Frontal cortex (tissue), 4 donors: Measurements from ENCODE around the gene DNAJB11. TPM values are rescaled to one million over a fixed set of nuclear protein-coding genes. Genes with fewer than 3 reads are reported as not detected.

Experiments
- DNase-seq, 2 donors: peaks; one replicate each; pipeline ENCODE4 v3.0.0; 2012; ENCODE audit warnings: low spot score in 2 of 2
- FAIRE-seq: peaks from 2 replicates; lab custom pipeline; 2012; peaks lifted over from hg19 to GRCh38; lab: Jason Lieb, UNC
- total RNA-seq: library from RNA; depleted of rRNA; stranded (reverse); fragments of >200 nt; gene quantifications from one replicate; pipeline ENCODE4 v1.2.3, GENCODE V29; 2014
- donor health status: control.
- donor health status: control.
- donor health status: control.

DNAJB11 gene
- total RNA-seq, 1 donor from 2014 or later, result 31.4 TPM

- DNase-seq (no peak), FAIRE-seq (no peak)
Observed at GRCh38 chr3:186592682-186593081, 22.2 kb downstream of the DNAJB11 start.

- DNase-seq, result no peak
- FAIRE-seq, result no peak
Observed at GRCh38 chr3:186593862-186594261, 23.3 kb downstream of the DNAJB11 start.

- DNase-seq, result no peak
- FAIRE-seq, result no peak
Observed at GRCh38 chr3:186594591-186595113, 24.1 kb downstream of the DNAJB11 start.

- DNase-seq (no peak), FAIRE-seq (no peak)
Observed at GRCh38 chr3:186596568-186597287, 26.2 kb downstream of the DNAJB11 start.

- no peak for FAIRE-seq
Observed at GRCh38 chr3:186598108-186598784, 27.7 kb downstream of the DNAJB11 start.

GRCh38 chr3:186598794-186599141 is 28.2 kb downstream of the DNAJB11 start:
- DNase-seq, result no peak

More at GRCh38 chr3:186598108-186598784, 27.7 kb downstream of the DNAJB11 start:
- DNase-seq, result no peak

DNA sequence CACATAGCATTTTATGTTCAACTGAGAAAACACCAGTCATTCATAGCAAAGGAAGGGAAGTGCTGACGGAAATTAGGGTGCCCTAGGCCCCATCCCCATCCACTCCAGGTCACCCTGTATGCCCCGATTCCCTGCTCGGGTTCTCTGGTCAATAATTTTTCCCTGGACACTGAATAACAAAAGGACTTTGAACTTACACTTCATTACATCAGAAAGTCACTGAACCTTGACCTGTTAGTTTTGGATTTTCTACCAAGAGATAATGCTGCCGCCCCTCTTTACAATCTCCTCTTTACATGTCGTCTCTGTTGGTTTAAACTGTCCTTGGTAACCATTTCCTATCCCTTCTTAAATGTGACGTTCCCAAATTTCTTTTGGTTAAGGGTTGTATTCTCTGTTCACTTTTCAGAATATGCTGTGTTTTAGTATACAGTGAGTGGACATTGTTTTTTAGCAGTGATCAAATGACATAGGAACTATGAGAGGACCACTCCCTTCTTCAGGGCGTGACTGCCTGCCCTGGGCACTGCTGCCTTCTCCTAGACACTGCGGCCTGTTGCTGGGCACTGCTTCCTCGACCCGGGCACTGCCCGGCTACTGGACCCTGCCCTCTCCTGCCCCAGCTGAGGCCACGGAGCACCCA is 28.7 kb downstream of the DNAJB11 start:
- DNase-seq (no peak), FAIRE-seq (no peak)

More at GRCh38 chr3:186598794-186599141, 28.2 kb downstream of the DNAJB11 start:
- no peak for FAIRE-seq

DNA sequence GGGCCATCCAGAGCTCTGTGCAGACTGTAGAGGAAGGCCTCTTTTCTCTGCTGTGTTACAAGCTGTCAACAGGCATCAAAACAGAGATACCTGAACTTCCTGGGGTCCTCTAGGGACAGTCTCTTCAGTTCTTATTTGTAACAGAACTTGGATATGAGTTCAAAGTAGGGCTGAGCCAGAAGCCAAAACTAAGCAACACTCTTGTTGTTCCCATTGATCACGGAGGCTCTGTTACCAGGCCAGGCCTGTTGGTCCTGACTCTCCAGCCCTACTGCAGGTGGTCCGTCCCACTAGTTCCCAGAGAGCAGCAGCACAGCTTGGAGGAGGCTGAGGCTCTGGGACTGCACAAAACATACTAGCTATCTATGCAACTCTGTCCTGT is 29.3 kb downstream of the DNAJB11 start:
- FAIRE-seq (no peak), DNase-seq (no peak)

- FAIRE-seq (no peak), DNase-seq (no peak)
Observed at GRCh38 chr3:186600896-186601295, 30.4 kb downstream of the DNAJB11 start.

DNA sequence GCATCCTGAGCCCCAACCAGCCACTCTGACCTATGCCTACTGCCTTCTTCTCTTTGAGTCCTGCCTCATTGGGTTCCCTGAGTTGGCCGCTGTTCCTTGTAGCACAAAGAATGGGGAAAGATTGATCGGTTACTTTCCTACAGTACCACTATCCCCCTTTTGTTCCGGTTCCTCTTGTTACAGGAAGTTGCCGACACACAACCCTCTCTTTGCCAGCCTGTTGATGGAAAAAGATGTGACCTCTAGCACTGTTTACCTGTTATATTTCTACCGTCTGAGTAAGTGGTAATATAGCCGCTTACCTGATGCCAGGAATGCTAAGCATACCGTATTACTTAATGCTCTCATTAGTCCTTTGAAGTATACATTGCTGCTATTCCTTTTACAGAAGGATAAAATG is 32.6 kb downstream of the DNAJB11 start:
- FAIRE-seq (no peak), DNase-seq (no peak)

GRCh38 chr3:186605078-186605477 is 34.6 kb downstream of the DNAJB11 start:
- FAIRE-seq, result no peak
- DNase-seq, result no peak

DNA sequence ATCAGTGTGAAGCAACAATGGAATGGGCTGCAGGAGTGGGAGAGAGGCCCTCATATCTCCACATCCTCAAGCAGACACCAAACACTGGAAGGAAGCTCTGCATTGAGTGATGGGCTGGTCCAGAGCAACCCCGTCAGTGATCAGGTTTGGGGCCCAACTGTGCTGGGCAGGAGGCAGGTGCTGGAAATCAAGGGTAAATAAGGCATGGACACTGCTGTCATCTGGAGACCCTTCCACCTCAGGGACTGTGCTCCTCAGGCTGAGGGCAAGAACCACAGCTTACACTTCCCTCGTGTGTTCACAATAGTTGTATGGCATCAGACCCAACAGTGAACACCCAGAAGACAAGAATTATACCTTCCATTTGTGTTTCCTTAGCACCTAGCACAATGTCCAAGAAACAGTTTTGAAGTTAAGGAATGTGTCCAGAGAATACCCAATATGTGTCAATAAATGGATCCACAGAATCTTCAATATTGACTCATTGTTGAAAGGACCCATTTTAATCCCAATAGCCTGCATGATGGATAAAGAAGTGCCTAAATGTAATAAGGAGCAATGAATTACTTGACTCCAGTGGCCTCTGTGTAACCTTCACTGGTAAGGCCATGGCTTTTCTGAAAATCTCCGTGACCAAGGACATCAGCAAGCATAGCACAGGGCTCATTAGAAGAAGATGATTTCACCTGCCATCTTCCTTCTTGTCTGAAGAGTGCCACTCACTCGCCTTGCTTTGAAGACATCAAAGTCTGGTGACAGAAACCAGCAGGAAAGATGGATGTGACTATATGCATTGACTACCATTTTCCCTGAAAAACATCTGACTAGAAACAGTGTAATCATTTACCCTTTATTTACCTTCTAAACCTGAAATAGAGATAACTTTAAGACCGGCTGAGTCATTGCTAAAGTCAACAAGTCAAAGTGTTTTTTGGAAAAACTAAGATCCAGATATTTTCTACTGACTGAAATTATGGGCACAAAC is 35.3 kb downstream of the DNAJB11 start:
- DNase-seq, result no peak
- no peak for FAIRE-seq

DNA sequence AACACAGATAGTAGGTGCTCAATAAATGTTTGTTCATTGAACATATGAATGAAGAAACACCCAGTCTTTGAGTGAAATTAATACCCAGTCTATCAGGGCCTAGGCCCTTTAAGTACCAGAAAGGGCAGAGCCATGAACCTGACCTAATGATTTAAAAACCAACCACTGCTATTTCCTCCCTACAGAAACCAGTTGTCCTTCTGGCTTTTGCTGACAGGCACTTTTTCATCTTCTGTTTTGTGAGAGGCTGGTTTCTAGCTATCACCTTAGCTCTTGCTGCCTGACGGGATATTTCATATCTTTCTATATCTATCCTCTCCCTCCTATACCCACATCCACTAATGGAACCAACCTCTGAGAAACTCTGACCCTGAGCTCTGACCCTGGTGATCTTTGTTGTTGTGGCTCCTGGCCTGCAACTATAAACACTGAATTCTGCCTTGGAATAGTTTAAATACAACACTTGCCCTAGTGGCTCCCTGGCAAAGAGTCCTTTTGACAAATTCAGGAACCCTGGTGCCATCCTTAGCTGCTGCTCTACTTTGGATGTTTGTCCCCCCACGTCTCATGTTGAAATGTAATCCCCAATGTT is 38.2 kb downstream of the DNAJB11 start:
- no peak for DNase-seq
- no peak for FAIRE-seq

DNA sequence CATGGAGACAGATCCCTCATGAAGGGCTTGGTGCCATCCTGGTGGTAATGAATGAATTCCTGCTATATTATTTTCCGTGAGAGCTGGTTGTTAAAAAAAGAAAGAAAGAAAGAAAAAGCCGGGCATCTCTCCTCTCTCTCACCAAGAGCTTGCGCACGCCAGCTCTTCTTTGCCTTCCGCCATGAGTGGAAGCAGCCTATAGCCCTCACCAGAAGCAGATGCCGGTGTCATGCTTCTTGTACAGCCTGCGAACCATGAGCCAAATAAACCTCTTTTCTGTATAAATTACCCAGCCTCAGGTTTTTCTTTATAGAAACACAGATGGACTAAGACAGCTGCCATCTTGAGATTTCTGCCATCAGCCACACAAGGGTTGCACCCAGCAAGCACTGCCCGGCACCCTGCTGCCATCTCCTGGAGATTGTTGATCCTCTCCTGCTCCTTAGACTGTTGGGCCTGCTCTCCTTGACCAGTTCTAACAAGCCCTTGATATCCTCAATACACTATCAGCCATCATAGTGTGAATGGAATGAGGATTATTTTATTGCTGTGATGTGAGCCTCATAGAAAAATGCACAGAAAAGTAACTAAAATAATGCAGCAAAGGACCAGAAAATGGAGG is 38.8 kb downstream of the DNAJB11 start:
- no peak for FAIRE-seq
- no peak for DNase-seq

DNA sequence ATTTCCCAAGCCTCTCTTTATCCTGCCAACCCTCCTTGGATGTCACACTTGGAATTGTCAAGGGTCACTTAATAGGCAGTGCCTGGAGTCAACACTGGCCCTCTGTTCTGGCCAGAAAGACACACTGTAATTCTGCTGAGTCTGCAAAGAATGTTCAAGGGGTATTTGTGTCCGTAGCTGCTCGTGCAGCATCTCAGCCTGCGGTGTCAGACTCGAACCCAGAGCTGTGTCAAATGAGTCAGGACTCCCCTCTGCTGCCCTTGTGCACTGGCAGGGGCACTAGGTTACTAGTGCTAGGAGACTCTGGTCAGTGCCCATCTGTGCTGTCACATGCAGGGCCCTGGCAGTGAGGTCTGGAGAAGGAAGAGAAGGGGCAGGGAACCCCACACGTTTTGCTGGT is 41.5 kb downstream of the DNAJB11 start:
- no peak for DNase-seq
- FAIRE-seq, result no peak

DNA sequence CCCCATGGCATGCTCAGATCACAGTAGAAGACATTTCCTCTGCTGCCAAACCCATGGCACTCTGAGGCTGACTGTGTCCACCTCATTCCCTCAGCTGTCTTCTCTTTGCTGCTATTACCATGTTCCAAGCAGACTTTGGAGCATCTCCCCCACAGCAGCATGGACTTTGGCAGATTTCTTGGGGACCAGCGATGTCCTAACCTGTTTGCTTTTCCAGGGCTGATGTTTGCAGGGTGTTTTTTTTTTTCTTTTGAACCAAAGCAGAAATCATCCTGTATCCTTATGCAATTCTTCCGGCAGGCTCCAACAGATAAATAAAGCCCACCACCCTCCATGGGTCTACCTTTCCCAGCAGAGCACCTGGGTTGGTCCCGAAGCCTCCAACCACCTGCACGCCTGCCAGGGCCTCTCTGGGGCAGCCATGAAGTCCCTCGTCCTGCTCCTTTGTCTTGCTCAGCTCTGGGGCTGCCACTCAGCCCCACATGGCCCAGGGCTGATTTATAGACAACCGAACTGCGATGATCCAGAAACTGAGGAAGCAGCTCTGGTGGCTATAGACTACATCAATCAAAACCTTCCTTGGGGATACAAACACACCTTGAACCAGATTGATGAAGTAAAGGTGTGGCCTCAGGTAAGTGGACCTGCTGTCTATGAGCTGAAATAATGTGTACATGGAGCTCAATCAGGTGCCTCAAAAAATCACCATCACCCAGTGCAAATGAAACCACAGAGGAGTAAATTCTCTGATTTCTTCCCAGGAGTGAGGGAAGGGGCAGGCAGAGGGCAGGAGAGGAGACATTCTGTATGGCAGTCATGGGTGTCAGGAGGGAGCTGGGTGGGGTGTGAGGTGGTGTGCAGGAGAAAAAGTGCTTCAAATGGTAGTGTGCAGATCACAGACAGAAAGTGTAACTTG is 42.5 kb downstream of the DNAJB11 start, which contains the start of gene AHSG:
TSS of gene AHSG (plus strand) at position 340 of the 916 bp plus-strand sequence. CDS start at position 422, 82 bp downstream.
- DNase-seq (no peak), FAIRE-seq (no peak)

DNA sequence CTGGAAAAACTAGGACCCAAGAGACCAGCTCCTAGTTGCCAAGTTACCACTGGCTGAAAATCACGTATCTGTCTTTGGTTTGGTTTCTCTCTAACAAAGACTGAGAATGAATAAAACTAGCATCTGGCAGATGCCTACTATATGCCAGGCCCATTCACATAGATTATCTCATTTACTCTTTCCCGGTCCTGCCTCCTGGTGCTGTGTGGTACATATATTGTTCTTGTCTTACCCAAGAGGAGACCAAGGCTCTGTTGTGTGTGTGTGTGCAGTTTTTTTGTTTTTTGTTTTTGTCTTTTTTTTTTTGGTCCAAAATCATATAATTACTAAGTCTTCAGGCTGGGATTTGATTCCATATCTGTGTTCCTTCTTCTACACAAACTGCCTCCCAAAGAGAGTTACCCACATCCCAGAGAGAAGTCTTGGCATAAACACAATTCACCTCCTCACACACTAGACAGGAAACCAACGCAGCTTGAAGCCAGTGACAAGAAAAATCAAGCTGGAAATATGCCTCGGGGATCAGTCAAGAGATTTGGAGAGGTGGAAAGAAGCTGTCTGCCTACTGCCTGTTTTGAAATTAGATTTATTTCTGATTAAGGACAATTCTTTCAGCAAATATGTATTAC is 43.2 kb downstream of the DNAJB11 start:
- FAIRE-seq (no peak), DNase-seq (no peak)
